Measurements from ENCODE around the gene ZNF335.

DNA sequence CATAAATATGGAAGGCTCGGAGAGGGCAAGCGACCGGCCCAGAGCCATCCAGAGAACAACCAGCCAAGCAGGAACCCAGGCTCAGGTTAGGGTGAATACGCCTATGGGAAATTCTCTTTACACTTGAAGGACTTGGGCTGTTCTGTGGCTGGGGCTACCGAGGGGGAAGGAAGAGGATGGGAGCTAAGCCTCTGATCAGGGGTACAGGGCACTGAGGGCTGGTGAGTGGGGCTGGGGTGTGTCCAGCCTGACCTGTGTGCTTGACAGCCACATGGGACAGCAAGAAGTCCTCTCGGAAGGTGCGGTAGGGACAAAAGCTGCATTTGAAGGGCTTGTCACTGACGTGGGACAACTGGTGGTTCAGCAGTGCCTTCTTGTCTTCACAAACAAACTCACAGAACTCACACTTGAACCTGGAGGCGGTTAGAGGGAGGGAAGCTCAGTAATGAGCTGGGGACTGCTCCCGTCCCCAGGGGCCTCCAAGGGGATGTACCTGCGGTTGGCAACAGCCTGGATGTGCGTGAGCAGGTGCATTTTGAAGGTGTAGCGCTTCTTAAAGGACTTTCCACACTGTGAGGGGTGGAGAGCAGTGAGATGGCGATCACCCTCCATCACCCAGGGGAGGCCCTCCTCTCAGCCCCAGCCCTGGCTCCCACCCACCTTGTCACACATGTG lies 11.9 kb downstream of the ZNF335 start:
- TF ChIP-seq YY1 (IDR thresholded peaks at IDR 0.05; ENCODE audit: insufficient read depth, insufficient read length) = no peak
- TF ChIP-seq SUZ12 (IDR thresholded peaks at IDR 0.05; ENCODE audit: extremely low read depth, insufficient read depth, insufficient read length) = no peak
- no peak for TF ChIP-seq ZNF274 (IDR thresholded peaks at IDR 0.05; ENCODE audit: low read depth, low read length)
